DND-41 (cell line): ENCODE measurements around the gene PIGQ.

Experiments
- CTCF ChIP-seq: IDR thresholded peaks from 2 replicates; pipeline ENCODE4 v1.5.1; 2012; ENCODE audit warnings: borderline replicate concordance, low read length, moderate library complexity, mild to moderate bottlenecking; ENCODE audit not compliant: poor library complexity, severe bottlenecking; ENCODE audit errors: extremely low read depth
- EZH2 ChIP-seq: IDR thresholded peaks from 3 replicates; pipeline ENCODE4 v1.6.1; 2012; ENCODE audit warnings: borderline replicate concordance, low read depth, mild to moderate bottlenecking, moderate library complexity, low read length, inconsistent platforms; ENCODE audit not compliant: severe bottlenecking

- TF ChIP-seq EZH2: no peak
- TF ChIP-seq CTCF: no peak
Observed at GRCh38 chr16:625977-626765, 56.4 kb downstream of the PIGQ start.
